ENCODE data around the gene EPAS1. TPM values are rescaled to one million over a fixed set of nuclear protein-coding genes. Genes with fewer than 3 reads are reported as not detected.
A peak's percentile ranks its signal among the peaks of the same experiment; 100 is the strongest.

The EPAS1 gene
- total RNA-seq, 1 experiment from 2014 or later: 55.9 TPM

- ChIA-PET RAD21 (ENCODE audit: low non-redundant PET in 1 of 2, low total read pairs in 2 of 2, uncharacterized antibody in 2 of 2, unreplicated experiment in 2 of 2) (no interaction called here), CTCF (interaction anchor here (0.7 kb wide), 1 partner anchor 248 kb away, joined by 3 read pairs; no protein-coding TSS in a partner anchor), POLR2A (no interaction called here)
- Histone ChIP-seq H3K4me1 (ENCODE audit: control insufficient read depth in 1 of 2, insufficient read depth in 2 of 2, low read length in 2 of 2) (peaks cover 53 to 93% of the 10 kb centered on the region in 2 experiments), H2AFZ (ENCODE audit: low read depth, low read length, poor library complexity, severe bottlenecking) (no peak overlapping the region), H3K9ac (ENCODE audit: low read length) (peak overlapping the region; percentile 19; the same call in 1 of the 2 replicates), H3K9me3 (ENCODE audit: control insufficient read depth in 1 of 2, insufficient read depth in 1 of 2, low read depth in 1 of 2, low read length in 2 of 2) (no peaks in the 10 kb centered on the region), H4K20me1 (ENCODE audit: insufficient read depth) (no peaks in the 10 kb centered on the region), H3K36me3 (ENCODE audit: control insufficient read depth in 1 of 2, insufficient read depth in 2 of 2, low read length in 2 of 2) (no peaks in the 10 kb centered on the region), H3K79me2 (ENCODE audit: insufficient read depth, low read length) (peaks cover 6% of the 10 kb centered on the region; the same call in 1 of the 2 replicates), H3K4me2 (ENCODE audit: low read length) (peak overlapping the region; percentile 66), H3K9me2 (ENCODE audit: insufficient read depth) (no peaks in the 10 kb centered on the region), H3K4me3 (replicated peaks in 1 of 2; ENCODE audit: low read depth in 1 of 2, low read length in 2 of 2) (peak overlapping the region in 1 of 2 experiments; percentile 21; a peak in 2 of 4 replicates), H3K27me3 (ENCODE audit: insufficient read depth, low read length) (no peaks in the 10 kb centered on the region), H3K27ac (ENCODE audit: low read depth, low read length) (peak overlapping the region; percentile 59; the same call in 1 of the 2 replicates)
- no TSS peak for BruUV-seq (replicated peaks)
- ATAC-seq (no peak), DNase-seq (ENCODE audit: low read depth, low spot score) (no peak)
- no peak for TF ChIP-seq JUND (IDR thresholded peaks at IDR 0.05)
- TF ChIP-seq RAD21 (IDR thresholded peaks at IDR 0.05; ENCODE audit: low read depth): no peak
- no peak for TF ChIP-seq POLR2A (IDR thresholded peaks at IDR 0.05; ENCODE audit: borderline replicate concordance, extremely low read depth, insufficient read depth, insufficient read length)
- intact Hi-C loops (cut with micrococcal nuclease): no loop called here
Measured at GRCh38 chr2:46311651-46312223, 14.5 kb downstream of the EPAS1 start.

GRCh38 chr2:46313063-46313462 is 15.9 kb downstream of the EPAS1 start:
- Histone ChIP-seq H3K36me3 (ENCODE audit: control insufficient read depth in 1 of 2, insufficient read depth in 2 of 2, low read length in 2 of 2) (no peaks in the 10 kb centered on the region), H3K4me1 (ENCODE audit: control insufficient read depth in 1 of 2, insufficient read depth in 2 of 2, low read length in 2 of 2) (peaks cover 40 to 85% of the 10 kb centered on the region in 2 experiments)
- CTCF ChIA-PET: no interaction called here

More at GRCh38 chr2:46313063-46313462, 15.9 kb downstream of the EPAS1 start:
- ChIA-PET RAD21 (ENCODE audit: low non-redundant PET in 1 of 2, low total read pairs in 2 of 2, uncharacterized antibody in 2 of 2, unreplicated experiment in 2 of 2) (no interaction called here), POLR2A (no interaction called here)
- ATAC-seq (no peak), DNase-seq (ENCODE audit: low read depth, low spot score) (no peak)
- H3K27ac ChIP-seq (ENCODE audit: low read depth, low read length): no peak overlapping the region
- TF ChIP-seq SIN3A (IDR thresholded peaks at IDR 0.05; ENCODE audit: low read depth): no peak
- no peak for TF ChIP-seq ZFX (IDR thresholded peaks at IDR 0.05)
- TF ChIP-seq FOSL1 (IDR thresholded peaks at IDR 0.05; ENCODE audit: low read depth): no peak
- H3K4me2 ChIP-seq (ENCODE audit: low read length): no peak overlapping the region
- H3K9me3 ChIP-seq (ENCODE audit: control insufficient read depth in 1 of 2, insufficient read depth in 1 of 2, low read depth in 1 of 2, low read length in 2 of 2): no peaks in the 10 kb centered on the region
- H4K20me1 ChIP-seq (ENCODE audit: insufficient read depth): no peaks in the 10 kb centered on the region
- no TSS peak for BruUV-seq (replicated peaks)
- H3K79me2 ChIP-seq (ENCODE audit: insufficient read depth, low read length): peaks cover 6% of the 10 kb centered on the region; the same call in 1 of the 2 replicates
- H2AFZ ChIP-seq (ENCODE audit: low read depth, low read length, poor library complexity, severe bottlenecking): no peak overlapping the region
- intact Hi-C loops (cut with micrococcal nuclease): no loop called here
- no peak overlapping the region for H3K9ac ChIP-seq (ENCODE audit: low read length)
- no peak overlapping the region for H3K4me3 ChIP-seq (replicated peaks in 1 of 2; ENCODE audit: low read depth in 1 of 2, low read length in 2 of 2)
- H3K27me3 ChIP-seq (ENCODE audit: insufficient read depth, low read length): no peaks in the 10 kb centered on the region
- H3K9me2 ChIP-seq (ENCODE audit: insufficient read depth): no peaks in the 10 kb centered on the region

Measured in HCT116 (cell line).